PFSK-1 (cell line): Measurements from ENCODE around the gene FMO2.

ENCODE experiments used
- FOXP2 ChIP-seq: optimal IDR thresholded peaks from 2 replicates; pipeline ENCODE3; 2011; ENCODE audit warnings: borderline replicate concordance, control low read depth, inconsistent platforms; ENCODE audit not compliant: insufficient read depth; ENCODE audit errors: extremely low read length, extremely low read depth
- POLR2AphosphoS5 ChIP-seq: IDR thresholded peaks from 2 replicates; pipeline ENCODE4 v1.6.1; 2012; ENCODE audit warnings: low read depth, mild to moderate bottlenecking, control low read depth, low read length, moderate library complexity
- REST ChIP-seq, 2 experiments: IDR thresholded peaks; 2 replicates each; pipeline versions ENCODE4 v1.6.1 to v1.8.0; 2011 to 2012; ENCODE audit warnings: low read depth in 2 of 2, low read length in 2 of 2, control low read depth in 1 of 2, inconsistent platforms in 1 of 2, mild to moderate bottlenecking in 1 of 2, moderate library complexity in 1 of 2; ENCODE audit not compliant: insufficient read depth in 1 of 2
- SIN3A ChIP-seq: IDR thresholded peaks from 2 replicates; pipeline ENCODE4 v1.6.1; 2012; ENCODE audit warnings: mild to moderate bottlenecking, low read length, moderate library complexity, borderline replicate concordance; ENCODE audit not compliant: insufficient read depth
- TAF1 ChIP-seq: IDR thresholded peaks from 2 replicates; pipeline ENCODE4 v1.6.1; 2012; ENCODE audit warnings: low read length, control low read depth, borderline replicate concordance; ENCODE audit not compliant: insufficient read depth

The FMO2 gene

GRCh38 chr1:171167785-171168184 lies 17.3 kb upstream of the FMO2 start:
- TF ChIP-seq SIN3A: no peak
- TF ChIP-seq POLR2AphosphoS5: no peak
- TF ChIP-seq REST (IDR thresholded peaks at IDR 0.05; ENCODE audit: insufficient read depth in 1 of 2, low read depth in 2 of 2, low read length in 2 of 2): no peak
- TF ChIP-seq TAF1: no peak

GRCh38 chr1:171172471-171172870 lies 12.6 kb upstream of the FMO2 start:
- no peak for TF ChIP-seq REST (IDR thresholded peaks at IDR 0.05; ENCODE audit: insufficient read depth in 1 of 2, low read depth in 2 of 2, low read length in 2 of 2)
- no peak for TF ChIP-seq FOXP2
- no peak for TF ChIP-seq TAF1
- TF ChIP-seq SIN3A: no peak
- TF ChIP-seq POLR2AphosphoS5: no peak

GRCh38 chr1:171173069-171173468 lies 12.0 kb upstream of the FMO2 start:
- TF ChIP-seq REST (IDR thresholded peaks at IDR 0.05; ENCODE audit: insufficient read depth in 1 of 2, low read depth in 2 of 2, low read length in 2 of 2) (no peak), FOXP2 (no peak), TAF1 (no peak), POLR2AphosphoS5 (no peak), SIN3A (no peak)

- TF ChIP-seq POLR2AphosphoS5 (no peak), FOXP2 (no peak), REST (IDR thresholded peaks at IDR 0.05; ENCODE audit: insufficient read depth in 1 of 2, low read depth in 2 of 2, low read length in 2 of 2) (no peak), TAF1 (no peak), SIN3A (no peak)
Measured at GRCh38 chr1:171174560-171175294, 10.4 kb upstream of the FMO2 start.

GRCh38 chr1:171177261-171177660 lies 7.8 kb upstream of the FMO2 start:
- TF ChIP-seq TAF1: no peak
- TF ChIP-seq POLR2AphosphoS5: no peak
- TF ChIP-seq FOXP2: no peak
- TF ChIP-seq SIN3A: no peak
- TF ChIP-seq REST (IDR thresholded peaks at IDR 0.05; ENCODE audit: insufficient read depth in 1 of 2, low read depth in 2 of 2, low read length in 2 of 2): no peak
